Common myeloid progenitor, CD34-positive (primary cell): ENCODE measurements around the gene IGFBP5.

Experiments
- CTCF ChIA-PET: fragments of 350-600 bp; sonication (Branson Sonifier 250); formaldehyde crosslinking; loops from one replicate; lab custom pipeline; 2021; ENCODE audit warnings: antibody characterized with exemption; lab: Charles Lee
- POLR2A ChIA-PET: fragments of 350-600 bp; sonication (Branson Sonifier 250); formaldehyde crosslinking; loops from one replicate; lab custom pipeline; 2021; ENCODE audit warnings: antibody characterized with exemption; lab: Charles Lee
- DNase-seq, 3 donors: peaks; one replicate each; pipeline versions ENCODE4 v3.0.0 to v3.0.0-alpha.2; 2013
- H3K27ac ChIP-seq, 2 experiments: 1 replicate in 1 of 2; 2 replicates in 1 of 2; pipeline ENCODE4 v1.7.0; 2013; ENCODE audit warnings: inconsistent platforms in 2 of 2, low read length in 2 of 2, mild to moderate bottlenecking in 2 of 2, low read depth in 1 of 2, moderate library complexity in 1 of 2; ENCODE audit not compliant: severe bottlenecking in 2 of 2, insufficient read depth in 1 of 2, poor library complexity in 1 of 2
- H3K27me3 ChIP-seq, 5 experiments: replicated peaks in 2 of 5; 1 replicate in 3 of 5; 2 replicates in 2 of 5; pipeline versions ENCODE4 v1.6.1 to v1.7.0; 2013; ENCODE audit warnings: low read length in 4 of 5, mild to moderate bottlenecking in 2 of 5, moderate library complexity in 2 of 5, inconsistent platforms in 1 of 5; ENCODE audit not compliant: insufficient read depth in 5 of 5, control insufficient read depth in 4 of 5
- H3K36me3 ChIP-seq, 4 experiments: 1 replicate in 2 of 4; 2 replicates in 2 of 4; pipeline versions ENCODE4 v1.6.1 to v1.7.0; 2013; ENCODE audit warnings: low read length in 3 of 4, control low read depth in 1 of 4, mild to moderate bottlenecking in 1 of 4; ENCODE audit not compliant: control insufficient read depth in 4 of 4, insufficient read depth in 4 of 4
- H3K4me1 ChIP-seq, 4 experiments: 1 replicate in 3 of 4; 2 replicates in 1 of 4; pipeline versions ENCODE4 v1.6.1 to v1.7.1; 2013; ENCODE audit warnings: low read length in 3 of 4, mild to moderate bottlenecking in 3 of 4, control low read depth in 1 of 4, inconsistent platforms in 1 of 4, moderate library complexity in 1 of 4; ENCODE audit not compliant: control insufficient read depth in 4 of 4, insufficient read depth in 4 of 4; ENCODE audit errors: control extremely low read depth in 1 of 4
- H3K4me3 ChIP-seq, 7 experiments: 1 replicate in 4 of 7; 2 replicates in 3 of 7; pipeline versions ENCODE4 v1.5.1 to v1.7.0; 2013; ENCODE audit warnings: mild to moderate bottlenecking in 7 of 7, low read length in 6 of 7, moderate library complexity in 6 of 7, inconsistent platforms in 2 of 7, low read depth in 2 of 7, control low read depth in 1 of 7; ENCODE audit not compliant: insufficient read depth in 4 of 7, control insufficient read depth in 1 of 7; ENCODE audit errors: extremely low read depth in 1 of 7
- H3K9me3 ChIP-seq, 5 experiments: 1 replicate in 4 of 5; 2 replicates in 1 of 5; pipeline versions ENCODE4 v1.6.1 to v1.7.1; 2013; ENCODE audit warnings: low read length in 4 of 5, mild to moderate bottlenecking in 2 of 5, inconsistent platforms in 1 of 5, low read depth in 1 of 5, moderate library complexity in 1 of 5; ENCODE audit not compliant: control insufficient read depth in 4 of 5, insufficient read depth in 2 of 5; ENCODE audit errors: control extremely low read depth in 1 of 5
- WGBS: methylation state at CpG from one replicate; pipeline ENCODE4 v1.1.5; 2013; ENCODE audit not compliant: insufficient coverage; 5-methylcytosine and 5-hydroxymethylcytosine counted together

The IGFBP5 gene

DNA sequence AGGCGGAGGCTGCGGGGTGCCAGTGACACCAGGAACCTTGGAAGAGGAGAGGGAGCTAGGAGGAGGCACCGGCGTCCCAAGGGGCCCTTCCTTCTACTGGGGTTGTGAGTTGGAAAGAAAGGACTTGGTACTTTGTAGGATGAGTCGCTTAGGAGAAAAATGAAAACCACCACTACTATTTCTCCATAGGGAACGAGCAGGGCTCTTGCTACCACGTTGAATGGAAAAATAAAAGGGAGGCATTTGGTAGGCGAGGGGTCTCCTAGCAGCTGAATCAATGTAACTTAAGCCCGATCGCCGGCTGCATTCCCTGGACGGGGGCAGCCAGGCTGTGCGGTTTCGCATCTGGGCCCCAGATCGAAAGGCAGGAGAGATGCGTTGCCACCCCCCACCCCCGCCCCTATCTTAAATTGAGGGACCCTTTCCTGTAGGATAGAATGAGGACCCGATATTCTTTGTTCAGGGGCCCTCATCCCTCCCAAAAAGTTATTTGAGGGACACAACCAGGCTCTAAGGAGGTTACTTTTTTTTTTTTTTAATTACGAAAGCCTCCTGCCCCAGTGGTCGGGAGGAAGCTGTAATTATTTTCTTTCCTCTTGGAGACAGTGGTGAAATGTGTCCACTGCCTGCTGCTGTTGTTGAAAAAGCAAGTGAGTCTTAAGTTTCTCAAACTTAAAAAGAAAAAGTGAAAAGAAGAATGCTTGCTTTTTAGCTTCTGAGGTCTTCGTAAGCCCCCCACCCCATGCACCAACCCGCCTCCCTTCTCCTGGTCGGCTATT, 60.8 kb downstream of the IGFBP5 start:
- CTCF ChIA-PET = interaction anchor here (0.7 to 1.0 kb wide), 2 partner anchors 116 to 402 kb away, joined by 3 read pairs; no protein-coding TSS in a partner anchor
- 0% methylated on average over 11 of the region's 23 CpGs for WGBS
- DNase-seq = peak in 2 of 3 donors; percentile 29 to 31
- Histone ChIP-seq H3K27me3 (peaks cover 0 to 71% (median 34%) of the 10 kb centered on the region in 5 experiments), H3K4me1 (peaks cover 0 to 35% (median 30%) of the 10 kb centered on the region in 4 experiments), H3K36me3 (no peaks in the 10 kb centered on the region), H3K9me3 (no peaks in the 10 kb centered on the region), H3K4me3 (peak overlapping the region; percentile 37 to 76 (median 63)), H3K27ac (no peak overlapping the region)
- POLR2A ChIA-PET = interaction anchor here (0.6 to 0.7 kb wide), 2 partner anchors 14 to 1163 kb away, joined by 4 read pairs; no protein-coding TSS in a partner anchor

GRCh38 chr2:216633616-216634369, 61.6 kb downstream of the IGFBP5 start:
- Histone ChIP-seq H3K4me1 (peaks cover 0 to 35% (median 30%) of the 10 kb centered on the region in 4 experiments), H3K27me3 (peaks cover 0 to 66% (median 34%) of the 10 kb centered on the region in 5 experiments), H3K27ac (no peak overlapping the region), H3K36me3 (no peaks in the 10 kb centered on the region), H3K4me3 (peak overlapping the region; percentile 37 to 76 (median 63)), H3K9me3 (no peaks in the 10 kb centered on the region)
- WGBS = under 1% methylated on average over 71 of the region's 71 CpGs
- CTCF ChIA-PET = no interaction called here
- POLR2A ChIA-PET = no interaction called here
- peak in 2 of 3 donors; percentile 23 to 40 for DNase-seq

- no peaks in the 10 kb centered on the region for H3K36me3 ChIP-seq
- H3K4me3 ChIP-seq = peak within 1 kb of the TSS; percentile 37 to 76 (median 63)
- H3K27me3 ChIP-seq = peaks cover 0 to 68% (median 34%) of the 10 kb centered on the region in 5 experiments
- no peak within 1 kb of the TSS for H3K27ac ChIP-seq
- DNase-seq = peak; percentile 38 to 72 (median 61)
- peaks cover 0 to 35% (median 30%) of the 10 kb centered on the region in 4 experiments for H3K4me1 ChIP-seq
- ChIA-PET CTCF (interaction anchor here (1.0 to 1.4 kb wide), 2 partner anchors 24 to 33 kb away, joined by 3 to 4 read pairs; no protein-coding TSS in a partner anchor), POLR2A (no interaction called here)
- no peaks in the 10 kb centered on the region for H3K9me3 ChIP-seq
- WGBS = under 1% methylated on average over 48 of the region's 70 CpGs
Observed at GRCh38 chr2:216632952-216633615, 62.3 kb downstream of the IGFBP5 start, which contains the start of gene IGFBP2. Gene IGFBP2 (plus strand): TSS chr2:216633420. CDS start chr2:216633524, 104 bp downstream.

- CTCF ChIA-PET = interaction anchor here (1.0 to 1.4 kb wide), 2 partner anchors 24 to 34 kb away, joined by 3 to 4 read pairs; no protein-coding TSS in a partner anchor
- POLR2A ChIA-PET = no interaction called here
- peak overlapping the region in 6 of 7 experiments; percentile 8 to 72 (median 46) for H3K4me3 ChIP-seq
Observed at GRCh38 chr2:216632346-216632951, 62.9 kb downstream of the IGFBP5 start.

DNA sequence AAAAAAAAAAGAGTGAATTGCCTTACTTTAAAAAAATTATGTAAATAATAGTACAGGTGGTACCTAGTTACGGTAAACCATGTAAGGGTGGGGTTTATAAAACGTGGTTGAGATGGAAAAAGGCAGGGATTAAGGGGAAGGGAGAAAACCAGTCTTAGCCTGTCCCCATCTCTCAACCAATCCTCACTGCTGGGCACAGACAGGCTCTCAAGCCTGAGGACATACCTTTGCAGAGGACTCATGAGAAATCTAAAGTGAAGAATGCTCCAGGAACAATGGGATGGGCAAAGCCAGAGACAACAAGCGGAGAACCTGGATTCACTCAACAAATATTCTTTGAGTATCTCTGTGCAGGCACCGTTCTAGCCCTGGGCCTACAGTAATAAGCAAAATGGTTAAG, 65.6 kb downstream of the IGFBP5 start:
- H3K27me3 ChIP-seq = peaks cover 0 to 36% (median 19%) of the 10 kb centered on the region in 5 experiments
- no peak overlapping the region for H3K4me3 ChIP-seq
- no peaks in the 10 kb centered on the region for H3K9me3 ChIP-seq
- WGBS = 100% methylated on average over 2 of the region's 4 CpGs
- H3K36me3 ChIP-seq = no peaks in the 10 kb centered on the region
- ChIA-PET POLR2A (no interaction called here), CTCF (interaction anchor here (0.8 kb wide), 1 partner anchor 110 kb away, joined by 4 read pairs; no protein-coding TSS in a partner anchor)
- H3K4me1 ChIP-seq = peaks cover 0 to 20% (median 18%) of the 10 kb centered on the region in 4 experiments
- DNase-seq = no peak
- no peak overlapping the region for H3K27ac ChIP-seq

More at GRCh38 chr2:216632346-216632951, 62.9 kb downstream of the IGFBP5 start:
- H3K9me3 ChIP-seq = no peaks in the 10 kb centered on the region
- peaks cover 0 to 62% (median 32%) of the 10 kb centered on the region in 5 experiments for H3K27me3 ChIP-seq
- peaks cover 0 to 35% (median 30%) of the 10 kb centered on the region in 4 experiments for H3K4me1 ChIP-seq
- H3K27ac ChIP-seq = no peak overlapping the region
- DNase-seq = no peak
- 40% methylated on average over 8 of the region's 13 CpGs for WGBS
- H3K36me3 ChIP-seq = no peaks in the 10 kb centered on the region

DNA sequence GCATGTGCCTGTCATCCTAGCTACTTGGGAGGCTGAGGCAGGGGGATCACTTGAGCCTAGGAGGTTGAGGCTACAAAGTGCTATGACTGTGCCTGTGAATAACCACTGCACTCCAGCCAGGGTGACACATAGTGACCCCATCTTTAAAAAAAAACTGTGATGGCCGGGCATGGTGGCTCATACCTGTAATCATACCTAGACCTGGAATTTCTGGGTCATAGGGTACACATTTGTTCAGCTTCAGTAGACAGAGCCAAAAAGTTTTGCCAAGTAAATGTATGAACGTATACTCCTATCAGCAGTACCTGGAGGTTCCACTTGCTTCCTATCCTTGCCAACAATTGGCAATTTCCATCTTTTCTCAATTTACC, 68.5 kb downstream of the IGFBP5 start:
- no peak for DNase-seq
- no peaks in the 10 kb centered on the region for H3K4me1 ChIP-seq
- no peak overlapping the region for H3K27ac ChIP-seq
- ChIA-PET POLR2A (interaction anchor here (0.6 kb wide), 1 partner anchor 347 kb away, joined by 3 read pairs; no protein-coding TSS in a partner anchor), CTCF (no interaction called here)
- H3K9me3 ChIP-seq = peaks cover 0 to 4% (median 0%) of the 10 kb centered on the region in 5 experiments
- H3K36me3 ChIP-seq = no peaks in the 10 kb centered on the region
- 91% methylated on average over 2 of the region's 2 CpGs for WGBS
- H3K4me3 ChIP-seq = no peak overlapping the region
- H3K27me3 ChIP-seq = peaks cover 0 to 9% (median 4%) of the 10 kb centered on the region in 5 experiments
